ENCODE results near the gene CBLIF.

Gene CBLIF

DNA sequence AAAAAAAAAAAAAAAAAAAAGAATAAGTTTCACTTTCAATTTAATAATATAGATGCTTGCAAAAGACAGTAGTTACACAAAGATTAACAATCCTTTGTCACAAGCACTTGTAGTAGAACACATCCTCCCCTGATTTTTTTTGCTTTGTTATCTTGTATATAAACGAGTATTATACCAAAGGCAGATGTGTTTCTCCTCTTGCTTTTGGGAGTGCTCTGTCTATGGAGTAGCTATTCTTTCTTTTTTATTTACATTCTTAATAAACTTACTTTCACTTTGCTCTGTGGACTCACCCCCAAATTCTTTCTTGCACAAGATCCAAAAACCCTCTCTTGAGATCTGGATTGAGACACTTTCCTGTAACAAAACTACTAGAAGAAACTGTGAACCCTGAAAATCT, 31.3 kb downstream of the CBLIF start:
- Histone ChIP-seq H3K4me2 (ENCODE audit: insufficient read depth, low read length) (peak overlapping the region; percentile 50), H3K9me3 (ENCODE audit: insufficient read depth, low read length, severe bottlenecking) (peaks cover 2% of the 10 kb centered on the region), H3K36me3 (ENCODE audit: insufficient read depth, low read length) (peaks cover 5% of the 10 kb centered on the region; the same call in 1 of the 2 replicates), H2AFZ (ENCODE audit: low read depth, low read length) (peak overlapping the region; percentile 70), H3K79me2 (ENCODE audit: insufficient read depth, low read length) (peaks cover 22% of the 10 kb centered on the region), H3K9ac (ENCODE audit: low read depth, low read length) (peak overlapping the region; percentile 44; the same call in 1 of the 2 replicates), H3K27ac (ENCODE audit: low read length) (peak overlapping the region; percentile 73), H3K27me3 (ENCODE audit: insufficient read depth, low read length, poor library complexity) (no peaks in the 10 kb centered on the region), H3K4me3 (ENCODE audit: low read depth in 1 of 2, low read length in 2 of 2) (peak overlapping the region in 1 of 2 experiments; percentile 27; a peak in 1 of 4 replicates), H3K4me1 (ENCODE audit: insufficient read depth, low read length) (peaks cover 64% of the 10 kb centered on the region), H4K20me1 (ENCODE audit: insufficient read depth, low read length) (no peaks in the 10 kb centered on the region)
- ATAC-seq (ENCODE audit: insufficient read depth, low read depth) (no peak), DNase-seq (no peak)
- TF ChIP-seq, protein P1, sequence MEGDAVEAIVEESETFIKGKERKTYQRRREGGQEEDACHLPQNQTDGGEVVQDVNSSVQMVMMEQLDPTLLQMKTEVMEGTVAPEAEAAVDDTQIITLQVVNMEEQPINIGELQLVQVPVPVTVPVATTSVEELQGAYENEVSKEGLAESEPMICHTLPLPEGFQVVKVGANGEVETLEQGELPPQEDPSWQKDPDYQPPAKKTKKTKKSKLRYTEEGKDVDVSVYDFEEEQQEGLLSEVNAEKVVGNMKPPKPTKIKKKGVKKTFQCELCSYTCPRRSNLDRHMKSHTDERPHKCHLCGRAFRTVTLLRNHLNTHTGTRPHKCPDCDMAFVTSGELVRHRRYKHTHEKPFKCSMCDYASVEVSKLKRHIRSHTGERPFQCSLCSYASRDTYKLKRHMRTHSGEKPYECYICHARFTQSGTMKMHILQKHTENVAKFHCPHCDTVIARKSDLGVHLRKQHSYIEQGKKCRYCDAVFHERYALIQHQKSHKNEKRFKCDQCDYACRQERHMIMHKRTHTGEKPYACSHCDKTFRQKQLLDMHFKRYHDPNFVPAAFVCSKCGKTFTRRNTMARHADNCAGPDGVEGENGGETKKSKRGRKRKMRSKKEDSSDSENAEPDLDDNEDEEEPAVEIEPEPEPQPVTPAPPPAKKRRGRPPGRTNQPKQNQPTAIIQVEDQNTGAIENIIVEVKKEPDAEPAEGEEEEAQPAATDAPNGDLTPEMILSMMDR (IDR thresholded peaks at IDR 0.05; ENCODE audit: borderline replicate concordance, extremely low read depth, low read length, poor library complexity, severe bottlenecking) = no peak
- no peak for TF ChIP-seq EZH2 (IDR thresholded peaks at IDR 0.05; ENCODE audit: borderline replicate concordance, low read depth, low read length, severe bottlenecking)

DNA sequence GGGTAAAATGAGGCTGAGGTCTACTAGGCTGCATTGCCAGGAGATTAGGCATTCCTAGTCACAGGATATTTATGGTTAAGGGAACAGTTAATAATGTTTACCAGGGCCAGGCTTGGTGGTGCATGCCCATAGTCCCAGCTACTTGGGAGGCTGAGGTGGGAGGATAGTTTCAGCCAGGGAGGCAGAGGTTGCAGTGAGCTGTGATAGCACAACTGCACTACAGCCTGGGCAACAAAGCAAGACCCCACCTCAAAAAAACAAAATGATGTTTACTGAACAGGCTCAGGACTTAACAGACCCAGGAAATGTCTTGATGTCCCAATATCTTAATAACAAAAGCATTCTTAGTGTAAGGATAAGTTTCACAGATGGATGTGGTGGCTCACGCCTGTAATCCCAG, 31.9 kb downstream of the CBLIF start:
- Histone ChIP-seq H2AFZ (ENCODE audit: low read depth, low read length) (peak overlapping the region; percentile 70; the same call in 1 of the 2 replicates), H3K4me3 (ENCODE audit: low read depth in 1 of 2, low read length in 2 of 2) (peak overlapping the region in 1 of 2 experiments; percentile 28; a peak in 1 of 4 replicates), H3K4me1 (ENCODE audit: insufficient read depth, low read length) (peaks cover 64% of the 10 kb centered on the region), H3K9me3 (ENCODE audit: insufficient read depth, low read length, severe bottlenecking) (peaks cover 2% of the 10 kb centered on the region), H3K4me2 (ENCODE audit: insufficient read depth, low read length) (peak overlapping the region; percentile 50), H3K79me2 (ENCODE audit: insufficient read depth, low read length) (peaks cover 27% of the 10 kb centered on the region), H3K9ac (ENCODE audit: low read depth, low read length) (peak overlapping the region; percentile 32; the same call in 1 of the 2 replicates), H3K36me3 (ENCODE audit: insufficient read depth, low read length) (peaks cover 12% of the 10 kb centered on the region), H4K20me1 (ENCODE audit: insufficient read depth, low read length) (no peaks in the 10 kb centered on the region), H3K27me3 (ENCODE audit: insufficient read depth, low read length, poor library complexity) (no peaks in the 10 kb centered on the region), H3K27ac (ENCODE audit: low read length) (peak overlapping the region; percentile 66)
- DNase-seq = no peak
- TF ChIP-seq, protein P1 (IDR thresholded peaks at IDR 0.05; ENCODE audit: borderline replicate concordance, extremely low read depth, low read length, poor library complexity, severe bottlenecking) = no peak
- no peak for TF ChIP-seq EZH2 (IDR thresholded peaks at IDR 0.05; ENCODE audit: borderline replicate concordance, low read depth, low read length, severe bottlenecking)
- no peak for ATAC-seq (ENCODE audit: insufficient read depth, low read depth)

DNA sequence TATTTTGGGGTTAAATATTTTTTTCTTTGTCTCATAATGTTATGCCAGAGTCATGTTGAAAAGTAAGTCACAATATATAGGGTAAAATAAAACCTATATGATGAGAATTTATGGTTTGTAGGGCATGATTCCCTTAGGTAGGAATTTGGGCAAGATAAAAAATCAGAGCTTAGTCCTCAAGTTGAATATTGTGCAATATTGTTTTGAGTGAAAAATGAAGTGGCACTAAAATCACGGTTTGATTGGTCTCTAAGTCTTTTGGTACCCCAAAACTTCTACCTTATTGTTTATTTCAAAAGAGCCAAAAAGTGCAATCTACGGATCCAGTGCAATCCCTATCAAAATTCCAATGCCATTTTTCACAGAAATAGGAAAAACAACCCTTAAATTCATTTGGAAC, 33.1 kb downstream of the CBLIF start:
- Histone ChIP-seq H3K27me3 (ENCODE audit: insufficient read depth, low read length, poor library complexity) (no peaks in the 10 kb centered on the region), H3K4me1 (ENCODE audit: insufficient read depth, low read length) (peaks cover 52% of the 10 kb centered on the region), H3K4me2 (ENCODE audit: insufficient read depth, low read length) (no peak overlapping the region), H3K36me3 (ENCODE audit: insufficient read depth, low read length) (peaks cover 23% of the 10 kb centered on the region), H3K4me3 (ENCODE audit: low read depth in 1 of 2, low read length in 2 of 2) (no peak overlapping the region), H4K20me1 (ENCODE audit: insufficient read depth, low read length) (no peaks in the 10 kb centered on the region), H3K27ac (ENCODE audit: low read length) (no peak overlapping the region), H3K79me2 (ENCODE audit: insufficient read depth, low read length) (peaks cover 27% of the 10 kb centered on the region), H2AFZ (ENCODE audit: low read depth, low read length) (no peak overlapping the region), H3K9me3 (ENCODE audit: insufficient read depth, low read length, severe bottlenecking) (peaks cover 2% of the 10 kb centered on the region), H3K9ac (ENCODE audit: low read depth, low read length) (no peak overlapping the region)
- DNase-seq = no peak
- TF ChIP-seq EZH2 (IDR thresholded peaks at IDR 0.05; ENCODE audit: borderline replicate concordance, low read depth, low read length, severe bottlenecking) = no peak
- ATAC-seq (ENCODE audit: insufficient read depth, low read depth) = no peak

DNA sequence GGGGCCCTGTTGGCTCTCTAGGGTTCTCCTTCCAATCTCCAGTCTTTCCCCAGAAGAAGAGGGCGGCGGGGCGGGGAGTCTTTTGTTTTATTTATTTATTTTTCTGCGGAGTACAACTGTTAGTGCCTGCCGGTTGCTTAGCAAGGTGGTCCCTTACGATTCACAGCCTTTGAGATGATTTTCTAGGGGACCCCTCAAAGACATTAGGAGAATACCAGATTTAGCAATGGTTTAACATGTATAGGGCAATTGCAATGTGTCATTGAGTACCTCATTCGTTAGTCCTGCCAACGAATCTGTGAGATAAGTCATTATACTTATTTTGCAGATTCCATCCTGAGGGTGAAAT, 34.4 kb downstream of the CBLIF start:
- peak overlapping the region; percentile 75 to 94 for H3K4me3 ChIP-seq (ENCODE audit: low read depth in 1 of 2, low read length in 2 of 2)
- no peaks in the 10 kb centered on the region for H3K27me3 ChIP-seq (ENCODE audit: insufficient read depth, low read length, poor library complexity)
- peak overlapping the region; percentile 92 for H3K9ac ChIP-seq (ENCODE audit: low read depth, low read length)
- peak overlapping the region; percentile 81 for H3K27ac ChIP-seq (ENCODE audit: low read length)
- no peaks in the 10 kb centered on the region for H4K20me1 ChIP-seq (ENCODE audit: insufficient read depth, low read length)
- peaks cover 36% of the 10 kb centered on the region for H3K36me3 ChIP-seq (ENCODE audit: insufficient read depth, low read length)
- H3K79me2 ChIP-seq (ENCODE audit: insufficient read depth, low read length) = peaks cover 27% of the 10 kb centered on the region
- peak overlapping the region; percentile 92 for H2AFZ ChIP-seq (ENCODE audit: low read depth, low read length)
- DNase-seq = no peak
- H3K9me3 ChIP-seq (ENCODE audit: insufficient read depth, low read length, severe bottlenecking) = peaks cover 2% of the 10 kb centered on the region
- H3K4me2 ChIP-seq (ENCODE audit: insufficient read depth, low read length) = peak overlapping the region; percentile 95
- no peak for ATAC-seq (ENCODE audit: insufficient read depth, low read depth)
- H3K4me1 ChIP-seq (ENCODE audit: insufficient read depth, low read length) = peaks cover 41% of the 10 kb centered on the region
- TF ChIP-seq, protein P1 (IDR thresholded peaks at IDR 0.05; ENCODE audit: borderline replicate concordance, extremely low read depth, low read length, poor library complexity, severe bottlenecking) = no peak
- TF ChIP-seq EZH2 (IDR thresholded peaks at IDR 0.05; ENCODE audit: borderline replicate concordance, low read depth, low read length, severe bottlenecking) = no peak

Data from DND-41 (cell line).